K562 (cell line): ENCODE results near the gene TRAF1. TPM values are rescaled to one million over a fixed set of nuclear protein-coding genes. Genes with fewer than 3 reads are reported as not detected.
A peak's percentile ranks its signal among the peaks of the same experiment; 100 is the strongest.

Experiments used
- ATAC-seq: fragments of 200-7000 bp; cut with Tn5 transposase; 3 replicates; pipeline ENCODE4 v1.9.1; 2020; ENCODE audit warnings: moderate library complexity
- BruUV-seq: library from RNA; stranded (reverse); fragments of 400-500 nt; replicated peaks from 2 replicates; lab custom pipeline; 2021; lab: Mats Ljungman, UMichigan
- CTCF ChIA-PET: fragments of 300-600 bp; formaldehyde crosslinking; extraction: SDS; loops from one replicate; lab custom pipeline; 2021; ENCODE audit warnings: low intra/inter-chr PET ratio; lab: Yijun Ruan, JAX
- POLR2A ChIA-PET: fragments of 300-600, 350-650 bp; sonication (Branson Sonifier 250); formaldehyde crosslinking; extraction: SDS; loops from one replicate; lab custom pipeline; 2021; ENCODE audit warnings: antibody characterized with exemption, inconsistent platforms; lab: Yijun Ruan, JAX
- DNase-seq, 4 experiments: peaks; one replicate each; pipeline versions ENCODE4 v3.0.0 to v3.0.0-alpha.2; 2011 to 2018; ENCODE audit warnings: low spot score in 3 of 4, mixed read lengths in 3 of 4; ENCODE audit errors: extremely low read depth in 1 of 4
- FAIRE-seq: peaks from 2 replicates; lab custom pipeline; 2011; peaks lifted over from hg19 to GRCh38; lab: Jason Lieb, UNC
- H2AFZ ChIP-seq: 2 replicates; pipeline ENCODE4 v1.6.0; 2011; ENCODE audit warnings: low read depth, low read length, control low read depth, inconsistent platforms
- H3K27ac ChIP-seq: fragments of 200-600 bp; 3 replicates; pipeline ENCODE4 v1.8.0; 2011; ENCODE audit warnings: low read depth, mild to moderate bottlenecking, control low read depth, inconsistent platforms, low read length, moderate library complexity, mixed read lengths; ENCODE audit errors: extremely low read depth
- H3K27me3 ChIP-seq, 2 experiments: fragments of 300-600 bp in 1 of 2; 2 replicates in 1 of 2; 3 replicates in 1 of 2; pipeline versions ENCODE4 v1.6.0 to v1.8.0; 2011; ENCODE audit warnings: inconsistent platforms in 2 of 2, low read length in 2 of 2, mild to moderate bottlenecking in 1 of 2, mixed read lengths in 1 of 2, moderate library complexity in 1 of 2; ENCODE audit not compliant: control insufficient read depth in 2 of 2, insufficient read depth in 2 of 2
- H3K36me3 ChIP-seq: fragments of 300-600 bp; 3 replicates; pipeline ENCODE4 v1.8.0; 2011; ENCODE audit warnings: mild to moderate bottlenecking, low read length, inconsistent platforms; ENCODE audit not compliant: control insufficient read depth, insufficient read depth
- H3K4me1 ChIP-seq, 2 experiments: fragments of 200-600 bp in 1 of 2; replicated peaks in 1 of 2; 2 replicates in 1 of 2; 3 replicates in 1 of 2; pipeline versions ENCODE4 v1.5.1 to v1.8.0; 2011; ENCODE audit warnings: inconsistent platforms in 2 of 2, low read length in 2 of 2, mild to moderate bottlenecking in 1 of 2, mixed read lengths in 1 of 2, moderate library complexity in 1 of 2; ENCODE audit not compliant: control insufficient read depth in 2 of 2, insufficient read depth in 2 of 2
- H3K4me2 ChIP-seq: 2 replicates; pipeline ENCODE4 v1.6.1; 2011; ENCODE audit warnings: low read length, control low read depth, inconsistent platforms, mixed read lengths; ENCODE audit not compliant: insufficient read depth
- H3K4me3 ChIP-seq: fragments of 200-600 bp; sonication (generic), shearing (Covaris generic); 2 replicates; pipeline ENCODE4 v1.5.1; 2016; ENCODE audit warnings: control low read depth, inconsistent platforms
- H3K79me2 ChIP-seq: fragments of 200-600 bp; 3 replicates; pipeline ENCODE4 v1.8.0; 2011; ENCODE audit warnings: low read length, inconsistent platforms; ENCODE audit not compliant: control insufficient read depth, insufficient read depth
- H3K9ac ChIP-seq, 2 experiments: 2 replicates each; pipeline versions ENCODE4 v1.6.0 to v1.6.1; 2011; ENCODE audit warnings: low read depth in 2 of 2, low read length in 2 of 2, control low read depth in 1 of 2, inconsistent platforms in 1 of 2, mild to moderate bottlenecking in 1 of 2, mixed read lengths in 1 of 2; ENCODE audit not compliant: insufficient read depth in 1 of 2
- H3K9me1 ChIP-seq: one replicate; pipeline ENCODE4 v1.6.0; 2011; ENCODE audit warnings: inconsistent platforms, mild to moderate bottlenecking, low read length, moderate library complexity; ENCODE audit not compliant: control insufficient read depth, insufficient read depth
- H3K9me3 ChIP-seq: replicated peaks from 2 replicates; pipeline ENCODE4 v1.5.1; 2011; ENCODE audit warnings: low read depth, low read length, inconsistent platforms; ENCODE audit not compliant: control insufficient read depth, insufficient read depth
- H4K20me1 ChIP-seq: replicated peaks from 2 replicates; pipeline ENCODE4 v1.6.1; 2011; ENCODE audit warnings: low read length, inconsistent platforms, mixed read lengths; ENCODE audit not compliant: control insufficient read depth, insufficient read depth
- ATF7 ChIP-seq: fragments of 450-650 bp; IDR thresholded peaks from 2 replicates; pipeline ENCODE4 v1.7.1; 2014; ENCODE audit warnings: mild to moderate bottlenecking, moderate library complexity
- CHCHD3 ChIP-seq: fragments of 250-450 bp; sonication (Bioruptor Pico); IDR thresholded peaks from 2 replicates; pipeline ENCODE4 v2.1.2; 2022; ENCODE audit warnings: mild to moderate bottlenecking
- CTBP1 ChIP-seq: fragments of 450-650 bp; IDR thresholded peaks from 2 replicates; pipeline ENCODE4 v1.6.1; 2016; ENCODE audit warnings: borderline replicate concordance
- KAT2B ChIP-seq: IDR thresholded peaks from one replicate; pipeline ENCODE4 v1.6.1; 2012; ENCODE audit warnings: low read depth, mild to moderate bottlenecking, control low read depth, inconsistent platforms, low read length, moderate library complexity
- NFATC3 ChIP-seq: fragments of 450-650 bp; IDR thresholded peaks from 2 replicates; pipeline ENCODE4 v1.6.1; 2017; ENCODE audit warnings: mild to moderate bottlenecking
- NFE2 ChIP-seq: IDR thresholded peaks from 2 replicates; pipeline ENCODE4 v1.6.1; 2014; ENCODE audit warnings: antibody characterized with exemption, low read depth
- POLR2AphosphoS5 ChIP-seq: IDR thresholded peaks from 2 replicates; pipeline ENCODE4 v1.6.1; 2011; ENCODE audit warnings: mild to moderate bottlenecking, low read depth, low read length, moderate library complexity; ENCODE audit not compliant: control insufficient read depth, insufficient read depth
- RBFOX2 ChIP-seq: fragments of 200-400 bp; formaldehyde crosslinking; IDR thresholded peaks from 2 replicates; pipeline ENCODE4 v1.6.1; 2017; ENCODE audit warnings: low read depth, mild to moderate bottlenecking, low read length, moderate library complexity
- RBM22 ChIP-seq: fragments of 200-400 bp; formaldehyde crosslinking; IDR thresholded peaks from 2 replicates; pipeline ENCODE4 v1.6.1; 2018; ENCODE audit warnings: low read length, low read depth; ENCODE audit not compliant: poor library complexity, severe bottlenecking
- RHOXF2B ChIP-seq: fragments of 250-450 bp; sonication (Bioruptor Pico); conservative IDR thresholded peaks from 2 replicates; pipeline ENCODE4 v1.5.1; 2021
- ZNF232 ChIP-seq: sonication (generic); formaldehyde crosslinking; IDR thresholded peaks from 2 replicates; pipeline ENCODE4 v1.8.0; 2022; ENCODE audit warnings: mild to moderate bottlenecking, missing genetic modification reagents
- ZNF282 ChIP-seq: sonication (generic); formaldehyde crosslinking; IDR thresholded peaks from 2 replicates; pipeline ENCODE4 v1.8.1; 2023; ENCODE audit warnings: missing genetic modification reagents
- ZNF589 ChIP-seq: fragments of 200-800 bp; sonication (Bioruptor generic); IDR thresholded peaks from 2 replicates; pipeline ENCODE4 v1.6.1; 2016; ENCODE audit warnings: low read depth, missing genetic modification characterization, missing compliant biosample characterization
- WGBS: fragments of 100-300 bp; shearing (Covaris generic); methylation state at CpG from one replicate; pipeline ENCODE4 v1.1.6; 2016; ENCODE audit warnings: low coverage, mixed read lengths; ENCODE audit not compliant: insufficient coverage; ENCODE audit errors: missing lambda C conversion rate; 5-methylcytosine and 5-hydroxymethylcytosine counted together
- in situ Hi-C: fragments of 300-500 bp; cut with MboI; formaldehyde crosslinking; loops from 4 replicates; pipeline ENCODE4 v1.15.0; 2018; ENCODE audit warnings: inconsistent platforms, mixed read lengths
- intact Hi-C: fragments of 100-400 bp; cut with micrococcal nuclease; formaldehyde crosslinking; loops from 2 replicates; pipeline ENCODE4 v1.14.2; 2022
- polyA plus RNA-seq, 8 experiments: library from polyadenylated mRNA; depleted of rRNA in 4 of 8; stranded (reverse) in 5 of 8; unstranded in 3 of 8; fragments of >200 nt; fragmentation: Nextera tagmentation in 2 of 8; fragmentation: Illumina TruSeq in 1 of 8; extraction: Ambion mirVana in 2 of 8; extraction: Trizol in 1 of 8; gene quantifications; 2 replicates each; pipeline versions ENCODE4 v1.2.1 to v1.2.3, GENCODE V29; 2011 to 2014; ENCODE audit warnings: inconsistent platforms in 1 of 8, missing spikeins in 1 of 8
- total RNA-seq, 7 experiments: library from RNA; depleted of rRNA in 6 of 7; stranded (reverse); fragments of >200 nt in 6 of 7; fragmentation: Illumina TruSeq in 2 of 7; extraction: Trizol in 2 of 7; gene quantifications; 2 replicates each; pipeline versions ENCODE4 v1.2.1 to v1.2.3, GENCODE V29; 2011 to 2021; ENCODE audit warnings: low replicate concordance in 1 of 7
- TF ChIP-seq, protein P1 (sequence below), 2 experiments: fragments of 250-450 bp in 1 of 2; fragments of 450-650 bp in 1 of 2; sonication (Bioruptor Pico) in 1 of 2; IDR thresholded peaks; 2 replicates each; pipeline versions ENCODE4 v1.6.1 to v1.8.0; 2016 to 2021; ENCODE audit warnings: mild to moderate bottlenecking in 2 of 2, moderate library complexity in 2 of 2, missing compliant biosample characterization in 1 of 2, missing genetic modification characterization in 1 of 2
- TF ChIP-seq, protein P2 (sequence below): fragments of 250-450 bp; sonication (Bioruptor Pico); IDR thresholded peaks from 2 replicates; pipeline ENCODE4 v1.8.0; 2022; ENCODE audit warnings: moderate library complexity, mild to moderate bottlenecking, inconsistent platforms
- TF ChIP-seq, protein P3 (sequence below), 2 experiments: fragments of 450-650 bp in 1 of 2; sonication (generic) in 1 of 2; formaldehyde crosslinking in 1 of 2; IDR thresholded peaks in 1 of 2; conservative IDR thresholded peaks in 1 of 2; 2 replicates each; pipeline versions ENCODE4 v1.6.1 to v1.8.1; 2016 to 2023; ENCODE audit warnings: mild to moderate bottlenecking in 2 of 2, moderate library complexity in 2 of 2, inconsistent platforms in 1 of 2, missing genetic modification reagents in 1 of 2

TRAF1 gene
- total and polyA plus RNA-seq, 9 of the 15 experiments (the other 6 are each of a cell fraction or from before 2014, with no cell fraction given): 0.01 to 1.1 (median 0.04) TPM; not detected in 2

DNA sequence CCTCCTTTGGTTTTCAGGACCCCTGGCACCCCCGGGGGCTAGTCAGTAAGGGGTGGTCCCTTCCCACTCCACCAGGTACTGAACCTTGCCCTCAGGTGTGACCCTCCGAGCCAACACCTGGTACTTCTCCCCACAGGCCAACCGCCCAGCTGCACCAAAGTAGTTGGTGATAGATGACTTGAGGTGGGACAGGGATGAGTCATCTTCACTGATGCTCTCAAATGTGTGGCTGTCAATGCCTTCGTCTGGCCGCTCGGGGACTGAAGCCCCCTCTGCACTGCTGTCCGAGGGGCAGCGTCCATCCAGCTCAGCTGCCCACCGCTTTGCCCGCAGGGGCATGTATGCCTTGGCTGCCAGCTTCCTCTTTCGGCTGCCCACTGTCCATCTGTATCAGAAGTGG lies 68.7 kb downstream of the TRAF1 start:
- Histone ChIP-seq H3K9me3 (no peaks in the 10 kb centered on the region), H3K27ac (no peak overlapping the region), H3K36me3 (peaks cover 96% of the 10 kb centered on the region), H2AFZ (no peak overlapping the region), H4K20me1 (no peaks in the 10 kb centered on the region), H3K27me3 (no peaks in the 10 kb centered on the region), H3K9ac (peak overlapping the region in 1 of 2 experiments; percentile 30; a peak in 2 of 4 replicates), H3K79me2 (no peaks in the 10 kb centered on the region), H3K9me1 (peaks cover 5% of the 10 kb centered on the region), H3K4me1 (peaks cover 0 to 7% of the 10 kb centered on the region in 2 experiments; a peak in 1 of 5 replicates), H3K4me3 (no peak overlapping the region), H3K4me2 (no peak overlapping the region)
- BruUV-seq: no TSS peak
- TF ChIP-seq RHOXF2B (CRISPR knock-in tag) (no peak), ATF7 (no peak), NFATC3 (no peak), CTBP1 (0 out of 2 replicates have a peak, but pooled peaks have one; percentile 12), ZNF589 (CRISPR knock-in tag) (no peak), RBFOX2 (0 out of 2 replicates have a peak, but pooled peaks have one; percentile 28), CHCHD3 (CRISPR knock-in tag) (no peak), NFE2 (no peak), ZNF282 (CRISPR knock-in tag) (no peak), KAT2B (no peak), POLR2AphosphoS5 (no peak), ZNF232 (no peak), RBM22 (peak; percentile 7)
- TF ChIP-seq, protein P1, sequence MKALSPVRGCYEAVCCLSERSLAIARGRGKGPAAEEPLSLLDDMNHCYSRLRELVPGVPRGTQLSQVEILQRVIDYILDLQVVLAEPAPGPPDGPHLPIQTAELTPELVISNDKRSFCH (CRISPR knock-in tag; IDR thresholded peaks at IDR 0.05): no peak
- TF ChIP-seq, protein P1 (tag; IDR thresholded peaks at IDR 0.05): 0 out of 2 replicates have a peak, but pooled peaks have one; percentile 50
- TF ChIP-seq, protein P2, sequence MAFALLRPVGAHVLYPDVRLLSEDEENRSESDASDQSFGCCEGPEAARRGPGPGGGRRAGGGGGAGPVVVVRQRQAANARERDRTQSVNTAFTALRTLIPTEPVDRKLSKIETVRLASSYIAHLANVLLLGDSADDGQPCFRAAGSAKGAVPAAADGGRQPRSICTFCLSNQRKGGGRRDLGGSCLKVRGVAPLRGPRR (CRISPR knock-in tag): no peak
- TF ChIP-seq, protein P3, sequence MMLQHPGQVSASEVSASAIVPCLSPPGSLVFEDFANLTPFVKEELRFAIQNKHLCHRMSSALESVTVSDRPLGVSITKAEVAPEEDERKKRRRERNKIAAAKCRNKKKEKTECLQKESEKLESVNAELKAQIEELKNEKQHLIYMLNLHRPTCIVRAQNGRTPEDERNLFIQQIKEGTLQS (IDR thresholded peaks at IDR 0.05): peak; percentile 74
- TF ChIP-seq, protein P3 (CRISPR knock-in tag; conservative IDR thresholded peaks at IDR 0.05): no peak
- no peak for FAIRE-seq
- 90% methylated on average over 11 of the region's 11 CpGs for WGBS
- in situ Hi-C loops: no loop called here
- DNase-seq: peak in 1 of 4 experiments; percentile 35
- intact Hi-C loops: no loop called here
- ATAC-seq: no peak
- CTCF ChIA-PET: no interaction called here
- POLR2A ChIA-PET: interaction anchor here (0.6 to 5.9 kb wide), 8 partner anchors 9 to 49 kb away, joined by 3 to 78 read pairs (median 4); partner anchors contain the start of gene PSMD5
